ENCODE data around the gene JARID2. TPM values are rescaled to one million over a fixed set of nuclear protein-coding genes. Genes with fewer than 3 reads are reported as not detected.

Gene JARID2
- total RNA-seq, 8 experiments from 2014 or later, result 11.8 to 39.9 (median 30.7) TPM

- in situ Hi-C loops (cut with MboI; ENCODE audit: low pct_unique_long_range_greater_than_20kb in 2 of 9, low sequenced_read_pairs in 9 of 9, unreplicated experiment in 9 of 9), result no loop called here
- WGBS, 10 experiments, result 74 to 97% (median 88%) methylated on average over 2 to 5 of the region's 5 CpGs; no CpG with 5 or more reads in 2 of the 10 experiments
- Histone ChIP-seq H3K4me3 (no peak overlapping the region), H3K27ac (no peak overlapping the region), H3K4me1 (replicated peaks in 1 of 2) (peaks cover 17 to 33% of the 10 kb centered on the region in 2 donors)
- no peak for ATAC-seq (replicated peaks in 6 of 8)
Measured at GRCh38 chr6:15356937-15357336, 111.1 kb downstream of the JARID2 start.

- in situ Hi-C loops (cut with MboI; ENCODE audit: low pct_unique_long_range_greater_than_20kb in 2 of 9, low sequenced_read_pairs in 9 of 9, unreplicated experiment in 9 of 9), result no loop called here
- Histone ChIP-seq H3K4me1 (replicated peaks in 1 of 2) (peaks cover 9 to 25% of the 10 kb centered on the region in 2 donors), H3K27ac (no peak overlapping the region), H3K4me3 (no peak overlapping the region)
- no peak for ATAC-seq (replicated peaks in 6 of 8)
- WGBS, 10 experiments, result 8 to 93% (median 48%) methylated on average over 2 to 5 of the region's 5 CpGs; no CpG with 5 or more reads in 1 of the 10 experiments
Measured at GRCh38 chr6:15357782-15358181, 111.9 kb downstream of the JARID2 start.

GRCh38 chr6:15358579-15359327 is 112.9 kb downstream of the JARID2 start:
- peak in 3 of 8 experiments; percentile 12 to 65 (median 31) for ATAC-seq (replicated peaks in 6 of 8)
- WGBS, 10 experiments, result 83 to 100% (median 95%) methylated on average over 1 to 9 of the region's 9 CpGs
- Histone ChIP-seq H3K4me1 (replicated peaks in 1 of 2) (peaks cover 8 to 23% of the 10 kb centered on the region in 2 donors), H3K4me3 (no peak overlapping the region), H3K27ac (no peak overlapping the region)
- in situ Hi-C loops (cut with MboI; ENCODE audit: low pct_unique_long_range_greater_than_20kb in 2 of 9, low sequenced_read_pairs in 9 of 9, unreplicated experiment in 9 of 9), result no loop called here

GRCh38 chr6:15359335-15359862 is 113.5 kb downstream of the JARID2 start:
- no peak overlapping the region for H3K4me3 ChIP-seq
- WGBS, 10 experiments, result 48 to 100% (median 78%) methylated on average over 3 to 10 of the region's 11 CpGs; no CpG with 5 or more reads in 1 of the 10 experiments
- in situ Hi-C loops (cut with MboI; ENCODE audit: low pct_unique_long_range_greater_than_20kb in 2 of 9, low sequenced_read_pairs in 9 of 9, unreplicated experiment in 9 of 9), result no loop called here
- peak in 6 of 8 experiments; percentile 48 to 97 (median 84) for ATAC-seq (replicated peaks in 6 of 8)
- no peak overlapping the region for H3K27ac ChIP-seq
- peaks cover 14 to 28% of the 10 kb centered on the region in 2 donors for H3K4me1 ChIP-seq (replicated peaks in 1 of 2)

GRCh38 chr6:15360300-15360699 is 114.4 kb downstream of the JARID2 start:
- in situ Hi-C loops (cut with MboI; ENCODE audit: low pct_unique_long_range_greater_than_20kb in 2 of 9, low sequenced_read_pairs in 9 of 9, unreplicated experiment in 9 of 9), result no loop called here
- Histone ChIP-seq H3K4me1 (replicated peaks in 1 of 2) (peaks cover 23 to 37% of the 10 kb centered on the region in 2 donors), H3K27ac (no peak overlapping the region), H3K4me3 (no peak overlapping the region)
- 90 to 100% (median 97%) methylated on average over 2 to 9 of the region's 9 CpGs; no CpG with 5 or more reads in 4 of the 10 experiments for WGBS, 10 experiments
- no peak for ATAC-seq (replicated peaks in 6 of 8)

- WGBS, 10 experiments, result 80 to 100% (median 100%) methylated on average over 1 to 3 of the region's 3 CpGs; no CpG with 5 or more reads in 2 of the 10 experiments
- ATAC-seq (replicated peaks in 6 of 8), result no peak
- Histone ChIP-seq H3K4me3 (no peak overlapping the region), H3K4me1 (replicated peaks in 1 of 2) (peaks cover 32 to 46% of the 10 kb centered on the region in 2 donors), H3K27ac (no peak overlapping the region)
- in situ Hi-C loops (cut with MboI; ENCODE audit: low pct_unique_long_range_greater_than_20kb in 2 of 9, low sequenced_read_pairs in 9 of 9, unreplicated experiment in 9 of 9), result no loop called here
Measured at GRCh38 chr6:15361197-15361596, 115.3 kb downstream of the JARID2 start.

- in situ Hi-C loops (cut with MboI; ENCODE audit: low pct_unique_long_range_greater_than_20kb in 2 of 9, low sequenced_read_pairs in 9 of 9, unreplicated experiment in 9 of 9), result no loop called here
- H3K4me1 ChIP-seq (replicated peaks in 1 of 2), result peaks cover 42 to 55% of the 10 kb centered on the region in 2 donors
- no peak overlapping the region for H3K4me3 ChIP-seq
- ATAC-seq (replicated peaks in 6 of 8), result no peak
- no peak overlapping the region for H3K27ac ChIP-seq
- WGBS, 10 experiments, result 63 to 95% (median 86%) methylated on average over 3 to 8 of the region's 9 CpGs
Measured at GRCh38 chr6:15362274-15363160, 116.6 kb downstream of the JARID2 start.

GRCh38 chr6:15363164-15363522 is 117.3 kb downstream of the JARID2 start:
- H3K4me1 ChIP-seq (replicated peaks in 1 of 2), result peaks cover 42 to 59% of the 10 kb centered on the region in 2 donors
- no peak for ATAC-seq (replicated peaks in 6 of 8)
- WGBS, 10 experiments, result 40 to 100% (median 87%) methylated on average over 1 to 3 of the region's 3 CpGs; no CpG with 5 or more reads in 2 of the 10 experiments
- H3K27ac ChIP-seq, result no peak overlapping the region
- no peak overlapping the region for H3K4me3 ChIP-seq
- in situ Hi-C loops (cut with MboI; ENCODE audit: low pct_unique_long_range_greater_than_20kb in 2 of 9, low sequenced_read_pairs in 9 of 9, unreplicated experiment in 9 of 9), result no loop called here

GRCh38 chr6:15363523-15364400 is 117.9 kb downstream of the JARID2 start:
- Histone ChIP-seq H3K27ac (peak overlapping the region in 1 of 2 donors; percentile 21), H3K4me3 (no peak overlapping the region), H3K4me1 (replicated peaks in 1 of 2) (peaks cover 42 to 56% of the 10 kb centered on the region in 2 donors)
- in situ Hi-C loops (cut with MboI; ENCODE audit: low pct_unique_long_range_greater_than_20kb in 2 of 9, low sequenced_read_pairs in 9 of 9, unreplicated experiment in 9 of 9), result no loop called here
- WGBS, 10 experiments, result 36 to 100% (median 65%) methylated on average over 2 to 8 of the region's 9 CpGs; no CpG with 5 or more reads in 1 of the 10 experiments
- ATAC-seq (replicated peaks in 6 of 8), result peak in 2 of 8 experiments; percentile 24 to 33

GRCh38 chr6:15364401-15365037 is 118.7 kb downstream of the JARID2 start:
- ATAC-seq (replicated peaks in 6 of 8), result peak in 2 of 8 experiments; percentile 17
- in situ Hi-C loops (cut with MboI; ENCODE audit: low pct_unique_long_range_greater_than_20kb in 2 of 9, low sequenced_read_pairs in 9 of 9, unreplicated experiment in 9 of 9), result no loop called here
- Histone ChIP-seq H3K4me3 (no peak overlapping the region), H3K27ac (peak overlapping the region in 1 of 2 donors; percentile 21), H3K4me1 (replicated peaks in 1 of 2) (peaks cover 41 to 52% of the 10 kb centered on the region in 2 donors)
- 55 to 100% (median 74%) methylated on average over 1 to 6 of the region's 6 CpGs for WGBS, 10 experiments

GRCh38 chr6:15365273-15365687 is 119.4 kb downstream of the JARID2 start:
- peak overlapping the region in 1 of 2 donors; percentile 21 for H3K27ac ChIP-seq
- peaks cover 44 to 53% of the 10 kb centered on the region in 2 donors for H3K4me1 ChIP-seq (replicated peaks in 1 of 2)
- 0 to 68% (median 10%) methylated on average over 1 to 13 of the region's 13 CpGs for WGBS, 10 experiments
- H3K4me3 ChIP-seq, result no peak overlapping the region
- in situ Hi-C loops (cut with MboI; ENCODE audit: low pct_unique_long_range_greater_than_20kb in 2 of 9, low sequenced_read_pairs in 9 of 9, unreplicated experiment in 9 of 9), result no loop called here
- peak; percentile 39 to 95 (median 92) for ATAC-seq (replicated peaks in 6 of 8)
